Tibial nerve (tissue), 4 donors: Measurements from ENCODE around the gene CHL1. TPM values are rescaled to one million over a fixed set of nuclear protein-coding genes. Genes with fewer than 3 reads are reported as not detected.

Experiments used
- DNase-seq, 2 donors: peaks; one replicate each; pipeline ENCODE4 v3.0.0-alpha.2; 2019; ENCODE audit warnings: low spot score in 2 of 2
- H3K27ac ChIP-seq, 4 donors: fragments of 200-600 bp; sonication (generic) in 3 of 4; one replicate each; pipeline ENCODE4 v1.5.1; 2017 to 2019; ENCODE audit warnings: mild to moderate bottlenecking in 1 of 4
- H3K27me3 ChIP-seq, 2 donors: fragments of 200-600 bp; sonication (generic) in 1 of 2; one replicate each; pipeline versions ENCODE4 v1.5.1 to v1.6.0; 2017 to 2019
- H3K36me3 ChIP-seq, 3 donors: fragments of 200-600 bp; sonication (generic); one replicate each; pipeline ENCODE4 v1.5.1; 2018 to 2019
- H3K4me1 ChIP-seq, 4 donors: fragments of 200-600 bp; sonication (generic) in 3 of 4; one replicate each; pipeline ENCODE4 v1.5.1; 2017 to 2019
- H3K4me3 ChIP-seq, 4 donors: fragments of 200-600 bp; sonication (generic) in 3 of 4; one replicate each; pipeline ENCODE4 v1.5.1; 2017 to 2019; ENCODE audit warnings: mild to moderate bottlenecking in 1 of 4, moderate library complexity in 1 of 4
- H3K9me3 ChIP-seq, 4 donors: fragments of 200-600 bp; sonication (generic) in 3 of 4; one replicate each; pipeline ENCODE4 v1.5.1; 2017 to 2019
- CTCF ChIP-seq, 5 experiments: fragments of 200-600 bp in 3 of 5; fragments of 450-650 bp in 2 of 5; sonication (generic) in 3 of 5; IDR thresholded peaks; one replicate each; pipeline ENCODE4 v1.5.1; 2016 to 2019; ENCODE audit warnings: antibody characterized with exemption in 5 of 5, mild to moderate bottlenecking in 3 of 5, moderate library complexity in 2 of 5
- EP300 ChIP-seq, 2 donors: sonication (generic); formaldehyde crosslinking; IDR thresholded peaks; one replicate each; pipeline ENCODE4 v1.6.1; 2017; ENCODE audit warnings: antibody characterized with exemption in 2 of 2, mild to moderate bottlenecking in 1 of 2
- POLR2A ChIP-seq, 2 donors: fragments of 450-650 bp; IDR thresholded peaks; one replicate each; pipeline ENCODE4 v1.6.1; 2017; ENCODE audit warnings: antibody characterized with exemption in 2 of 2, mild to moderate bottlenecking in 2 of 2, moderate library complexity in 2 of 2
- WGBS, 2 donors: methylation state at CpG; one replicate each; pipeline ENCODE4 v1.1.5; 2018; 5-methylcytosine and 5-hydroxymethylcytosine counted together
- total RNA-seq, 4 donors: library from RNA; depleted of rRNA; stranded (reverse); fragments of >200 nt; gene quantifications; one replicate each; pipeline ENCODE4 v1.1.0, GENCODE V29; 2016

Gene CHL1
- total RNA-seq, 4 donors from 2014 or later, result 156 to 290 (median 235) TPM

- Histone ChIP-seq H3K4me1 (no peaks in the 10 kb centered on the region), H3K27me3 (no peaks in the 10 kb centered on the region), H3K9me3 (no peaks in the 10 kb centered on the region), H3K27ac (no peak overlapping the region), H3K4me3 (no peak overlapping the region), H3K36me3 (peaks cover 0 to 17% (median 0%) of the 10 kb centered on the region in 3 donors)
- WGBS, 2 donors, result 55 to 60% methylated on average over 4 of the region's 4 CpGs
- TF ChIP-seq CTCF (IDR thresholded peaks at IDR 0.05), result no peak
- TF ChIP-seq EP300 (IDR thresholded peaks at IDR 0.05), result no peak
- no peak for TF ChIP-seq POLR2A (IDR thresholded peaks at IDR 0.05)
- no peak for DNase-seq
Measured at GRCh38 chr3:394775-395174, 198.2 kb downstream of the CHL1 start.

- WGBS, 2 donors, result 82 to 85% methylated on average over 3 of the region's 3 CpGs
- no peaks in the 10 kb centered on the region for H3K9me3 ChIP-seq
- DNase-seq, result no peak
- no peak overlapping the region for H3K27ac ChIP-seq
- H3K4me3 ChIP-seq, result no peak overlapping the region
- H3K27me3 ChIP-seq, result no peaks in the 10 kb centered on the region
- peaks cover 0 to 14% (median 0%) of the 10 kb centered on the region in 3 donors for H3K36me3 ChIP-seq
- no peaks in the 10 kb centered on the region for H3K4me1 ChIP-seq
- TF ChIP-seq CTCF (IDR thresholded peaks at IDR 0.05) (no peak), EP300 (IDR thresholded peaks at IDR 0.05) (no peak), POLR2A (IDR thresholded peaks at IDR 0.05) (no peak)
Measured at GRCh38 chr3:396293-396692, 199.7 kb downstream of the CHL1 start.

- DNase-seq, result no peak
- H3K9me3 ChIP-seq, result peaks cover 0 to under 1% (median 0%) of the 10 kb centered on the region in 4 donors
- H3K4me1 ChIP-seq, result no peaks in the 10 kb centered on the region
- H3K4me3 ChIP-seq, result no peak overlapping the region
- no peaks in the 10 kb centered on the region for H3K27me3 ChIP-seq
- TF ChIP-seq POLR2A (IDR thresholded peaks at IDR 0.05) (no peak), CTCF (IDR thresholded peaks at IDR 0.05) (no peak), EP300 (IDR thresholded peaks at IDR 0.05) (no peak)
- WGBS, 2 donors, result 89 to 90% methylated on average over 6 of the region's 6 CpGs
- peaks cover 0 to 39% (median 0%) of the 10 kb centered on the region in 3 donors for H3K36me3 ChIP-seq
- H3K27ac ChIP-seq, result no peak overlapping the region
Measured at GRCh38 chr3:399647-400046, 203.1 kb downstream of the CHL1 start.

DNA sequence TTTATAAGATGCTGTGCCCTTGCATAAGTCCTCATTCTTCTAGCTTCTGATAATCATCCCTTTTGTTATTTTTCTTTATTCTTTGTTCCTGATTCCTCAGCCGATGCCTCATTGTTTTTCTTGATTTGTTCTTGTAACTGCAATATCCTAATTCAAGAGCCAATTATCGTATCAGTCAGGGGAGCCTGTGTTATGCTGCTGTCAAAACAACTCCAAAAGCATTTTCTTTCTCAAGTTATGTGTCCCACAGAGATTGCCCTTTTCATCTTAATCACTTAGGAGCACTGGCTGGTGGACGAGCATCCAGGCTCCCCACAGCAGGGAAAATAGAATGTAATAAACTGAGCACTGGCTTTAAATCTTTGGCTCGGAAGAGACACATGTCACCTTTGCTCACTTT lies 207.3 kb downstream of the CHL1 start:
- H3K27ac ChIP-seq, result no peak overlapping the region
- H3K9me3 ChIP-seq, result peaks cover 0 to 2% (median 0%) of the 10 kb centered on the region in 4 donors
- DNase-seq, result no peak
- WGBS, 2 donors, result 63 to 72% methylated on average over 4 of the region's 4 CpGs
- H3K27me3 ChIP-seq, result no peaks in the 10 kb centered on the region
- no peaks in the 10 kb centered on the region for H3K4me1 ChIP-seq
- no peak overlapping the region for H3K4me3 ChIP-seq
- H3K36me3 ChIP-seq, result peaks cover 0 to 45% (median 0%) of the 10 kb centered on the region in 3 donors
- TF ChIP-seq CTCF (IDR thresholded peaks at IDR 0.05) (no peak), POLR2A (IDR thresholded peaks at IDR 0.05) (no peak), EP300 (IDR thresholded peaks at IDR 0.05) (no peak)

DNA sequence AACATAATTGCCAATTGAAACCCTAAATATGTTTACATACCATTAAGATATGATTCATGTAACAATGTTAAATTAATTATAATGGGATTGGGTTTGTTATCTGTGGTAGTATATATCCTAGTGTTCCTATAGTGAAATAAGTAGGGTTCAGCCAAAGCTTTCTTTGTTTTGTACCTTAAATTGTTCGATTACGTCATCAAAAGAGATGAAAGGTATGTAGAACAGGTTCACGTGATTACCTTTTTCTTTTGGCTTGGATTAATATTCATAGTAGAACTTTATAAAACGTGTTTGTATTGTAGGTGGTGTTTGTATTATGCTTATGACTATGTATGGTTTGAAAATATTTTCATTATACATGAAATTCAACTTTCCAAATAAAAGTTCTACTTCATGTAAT lies 212.4 kb downstream of the CHL1 start:
- DNase-seq, result no peak
- peaks cover 0 to 2% (median 0%) of the 10 kb centered on the region in 4 donors for H3K9me3 ChIP-seq
- TF ChIP-seq EP300 (IDR thresholded peaks at IDR 0.05) (no peak), POLR2A (IDR thresholded peaks at IDR 0.05) (no peak), CTCF (IDR thresholded peaks at IDR 0.05) (no peak)
- H3K36me3 ChIP-seq, result peaks cover 0 to 12% (median 0%) of the 10 kb centered on the region in 3 donors
- H3K27ac ChIP-seq, result no peak overlapping the region
- 78 to 82% methylated on average over 4 of the region's 4 CpGs for WGBS, 2 donors
- no peaks in the 10 kb centered on the region for H3K27me3 ChIP-seq
- no peak overlapping the region for H3K4me3 ChIP-seq
- no peaks in the 10 kb centered on the region for H3K4me1 ChIP-seq
